OCI-LY1 (cell line): ENCODE results near the gene PKN2.
"Not testable (repeated sequence)": the region's sequence is repeated elsewhere in the genome, so short reads cannot be mapped to it uniquely, and the experiment has no call there.

Experiments
- H2AFZ ChIP-seq: fragments of 200-600 bp; sonication (generic), shearing (Covaris generic); 2 replicates; pipeline ENCODE4 v1.6.0; 2014; ENCODE audit warnings: antibody characterized with exemption, mild to moderate bottlenecking, low read length
- H3F3A ChIP-seq: fragments of 200-600 bp; sonication (generic), shearing (Covaris generic); 2 replicates; pipeline ENCODE4 v1.6.0; 2014; ENCODE audit warnings: mild to moderate bottlenecking, antibody characterized with exemption, low read length, moderate library complexity; ENCODE audit not compliant: insufficient read depth
- H3K27ac ChIP-seq: fragments of 200-600 bp; sonication (generic); 2 replicates; pipeline ENCODE4 v1.5.1; 2014; ENCODE audit warnings: low read length, mixed run types, mild to moderate bottlenecking, low read depth; ENCODE audit not compliant: poor library complexity, severe bottlenecking
- H3K27me3 ChIP-seq: fragments of 200-600 bp; sonication (generic); 2 replicates; pipeline ENCODE4 v1.6.0; 2014; ENCODE audit warnings: antibody characterized with exemption, mild to moderate bottlenecking, low read length, moderate library complexity; ENCODE audit not compliant: insufficient read depth
- H3K36me3 ChIP-seq: fragments of 200-600 bp; sonication (generic); 2 replicates; pipeline ENCODE4 v1.6.1; 2014; ENCODE audit warnings: mild to moderate bottlenecking, antibody characterized with exemption, low read length, moderate library complexity, mixed read lengths; ENCODE audit not compliant: insufficient read depth
- H3K4me1 ChIP-seq: fragments of 200-600 bp; sonication (generic); 2 replicates; pipeline ENCODE4 v1.5.1; 2014; ENCODE audit warnings: mild to moderate bottlenecking, low read length, moderate library complexity; ENCODE audit not compliant: insufficient read depth, severe bottlenecking
- H3K4me2 ChIP-seq: fragments of 200-600 bp; sonication (generic), shearing (Covaris generic); 2 replicates; pipeline ENCODE4 v1.6.1; 2014; ENCODE audit warnings: low read length
- H3K4me3 ChIP-seq: fragments of 200-600 bp; sonication (generic); 2 replicates; pipeline ENCODE4 v1.5.1; 2014; ENCODE audit warnings: low read length, low read depth, mild to moderate bottlenecking, mixed read lengths; ENCODE audit not compliant: poor library complexity, severe bottlenecking
- H3K79me2 ChIP-seq: fragments of 200-600 bp; shearing (Covaris generic); 2 replicates; pipeline ENCODE4 v1.6.1; 2016; ENCODE audit warnings: mixed run types, low read length, mixed read lengths; ENCODE audit not compliant: insufficient read depth
- H3K9ac ChIP-seq: fragments of 200-600 bp; sonication (generic), shearing (Covaris generic); 2 replicates; pipeline ENCODE4 v1.6.1; 2014; ENCODE audit warnings: mild to moderate bottlenecking, low read length, mixed read lengths
- H3K9me2 ChIP-seq: fragments of 200-600 bp; sonication (generic), shearing (Covaris generic); 2 replicates; pipeline ENCODE4 v1.6.1; 2014; ENCODE audit warnings: low read depth, mild to moderate bottlenecking, low read length, mixed read lengths
- H3K9me3 ChIP-seq: fragments of 200-600 bp; shearing (Covaris generic); 2 replicates; pipeline ENCODE4 v1.6.1; 2014; ENCODE audit warnings: low read length, mixed read lengths
- H4K20me1 ChIP-seq: fragments of 200-600 bp; sonication (generic), shearing (Covaris generic); 2 replicates; pipeline ENCODE4 v1.6.0; 2016; ENCODE audit warnings: mild to moderate bottlenecking, low read length; ENCODE audit not compliant: insufficient read depth
- EZH2 ChIP-seq: fragments of 200-600 bp; sonication (generic), shearing (Covaris generic); IDR thresholded peaks from 2 replicates; pipeline ENCODE4 v1.8.0; 2017; ENCODE audit warnings: borderline replicate concordance, mixed run types, mild to moderate bottlenecking, antibody characterized with exemption, low read length, moderate library complexity, mixed read lengths
- TF ChIP-seq, protein P1 (sequence below): fragments of 200-600 bp; sonication (generic), shearing (Covaris generic); IDR thresholded peaks from 2 replicates; pipeline ENCODE4 v1.5.1; 2017; ENCODE audit warnings: mild to moderate bottlenecking, antibody characterized with exemption, low read length, moderate library complexity, mixed read lengths

The PKN2 gene

DNA sequence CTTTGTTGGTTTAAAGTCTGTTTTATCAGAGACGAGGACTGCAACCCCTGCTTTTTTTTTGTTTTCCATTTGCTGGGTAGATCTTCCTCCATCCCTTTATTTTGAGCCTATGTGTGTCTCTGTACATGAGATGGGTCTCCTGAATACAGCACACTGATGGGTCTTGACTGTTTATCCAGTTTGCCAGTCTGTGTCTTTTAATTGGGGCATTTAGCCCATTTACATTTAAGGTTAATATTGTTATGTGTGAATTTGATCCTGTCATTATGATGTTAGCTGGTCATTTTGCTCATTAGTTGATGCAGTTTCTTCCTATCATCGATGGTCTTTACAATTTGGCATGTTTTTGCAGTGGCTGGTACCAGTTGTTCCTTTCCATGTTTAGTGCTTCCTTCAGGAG, 32.5 kb downstream of the PKN2 start:
- peaks cover 32% of the 10 kb centered on the region for H3K79me2 ChIP-seq
- H3K4me3 ChIP-seq, H3K9me2 ChIP-seq, H3K9me3 ChIP-seq, H3K9ac ChIP-seq, H2AFZ ChIP-seq, H3F3A ChIP-seq, H3K27me3 ChIP-seq, H3K27ac ChIP-seq, H3K4me1 ChIP-seq, H3K4me2 ChIP-seq, H3K36me3 ChIP-seq, H4K20me1 ChIP-seq: not testable (repeated sequence)

DNA sequence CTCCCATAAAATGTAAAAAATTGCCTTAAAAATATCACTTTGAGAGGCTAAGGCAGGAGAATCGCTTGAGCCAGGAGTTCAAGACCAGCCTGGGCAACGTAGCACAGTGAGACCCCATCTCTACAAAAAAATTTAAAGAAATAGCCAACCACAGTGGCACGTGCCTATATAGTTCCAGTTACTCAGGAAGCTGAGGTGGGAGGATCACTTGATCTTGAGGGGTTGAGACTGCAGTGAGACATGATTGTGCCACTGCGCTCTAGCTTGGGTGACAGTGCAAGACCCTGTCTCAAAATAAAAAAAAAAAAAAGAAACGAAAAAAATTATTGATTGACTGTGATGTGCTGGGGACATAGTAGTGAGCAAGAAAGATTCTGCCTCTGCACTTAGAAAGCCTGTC, 38.4 kb downstream of the PKN2 start:
- H3F3A ChIP-seq = no peaks in the 10 kb centered on the region
- no peaks in the 10 kb centered on the region for H3K9me2 ChIP-seq
- no peak overlapping the region for H3K4me3 ChIP-seq
- H3K27me3 ChIP-seq = no peaks in the 10 kb centered on the region
- no peaks in the 10 kb centered on the region for H3K36me3 ChIP-seq
- H3K79me2 ChIP-seq = peaks cover 48% of the 10 kb centered on the region
- TF ChIP-seq EZH2 = no peak
- TF ChIP-seq, protein P1, sequence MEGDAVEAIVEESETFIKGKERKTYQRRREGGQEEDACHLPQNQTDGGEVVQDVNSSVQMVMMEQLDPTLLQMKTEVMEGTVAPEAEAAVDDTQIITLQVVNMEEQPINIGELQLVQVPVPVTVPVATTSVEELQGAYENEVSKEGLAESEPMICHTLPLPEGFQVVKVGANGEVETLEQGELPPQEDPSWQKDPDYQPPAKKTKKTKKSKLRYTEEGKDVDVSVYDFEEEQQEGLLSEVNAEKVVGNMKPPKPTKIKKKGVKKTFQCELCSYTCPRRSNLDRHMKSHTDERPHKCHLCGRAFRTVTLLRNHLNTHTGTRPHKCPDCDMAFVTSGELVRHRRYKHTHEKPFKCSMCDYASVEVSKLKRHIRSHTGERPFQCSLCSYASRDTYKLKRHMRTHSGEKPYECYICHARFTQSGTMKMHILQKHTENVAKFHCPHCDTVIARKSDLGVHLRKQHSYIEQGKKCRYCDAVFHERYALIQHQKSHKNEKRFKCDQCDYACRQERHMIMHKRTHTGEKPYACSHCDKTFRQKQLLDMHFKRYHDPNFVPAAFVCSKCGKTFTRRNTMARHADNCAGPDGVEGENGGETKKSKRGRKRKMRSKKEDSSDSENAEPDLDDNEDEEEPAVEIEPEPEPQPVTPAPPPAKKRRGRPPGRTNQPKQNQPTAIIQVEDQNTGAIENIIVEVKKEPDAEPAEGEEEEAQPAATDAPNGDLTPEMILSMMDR = no peak
- no peak overlapping the region for H3K27ac ChIP-seq
- H3K4me1 ChIP-seq = no peaks in the 10 kb centered on the region
- H3K9ac ChIP-seq = no peak overlapping the region
- no peaks in the 10 kb centered on the region; the same call in 1 of the 2 replicates for H4K20me1 ChIP-seq
- H3K4me2 ChIP-seq = no peak overlapping the region
- H3K9me3 ChIP-seq = no peaks in the 10 kb centered on the region
- no peak overlapping the region for H2AFZ ChIP-seq

DNA sequence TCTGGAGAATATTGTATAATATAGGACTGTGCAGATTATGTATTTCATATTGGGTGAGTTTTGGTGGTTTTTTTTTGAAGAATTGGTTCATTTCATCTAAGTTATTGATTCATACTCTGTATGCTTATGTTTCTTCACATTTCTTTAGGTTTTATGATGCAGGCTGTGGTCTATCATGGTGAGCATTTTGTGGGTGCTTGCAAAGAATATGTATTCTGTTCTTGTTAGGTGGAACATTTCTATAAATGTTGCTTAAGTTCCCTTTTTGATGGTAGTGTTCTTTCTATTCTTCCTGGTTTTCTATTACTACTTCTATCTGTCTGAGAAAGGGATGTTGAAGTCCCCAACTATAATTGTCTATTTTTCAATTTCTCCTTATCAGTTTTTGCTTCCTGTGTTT, 42.6 kb downstream of the PKN2 start:
- Histone ChIP-seq H3F3A (no peaks in the 10 kb centered on the region), H3K4me3 (no peak overlapping the region), H3K9ac (no peak overlapping the region), H3K27me3 (no peaks in the 10 kb centered on the region), H2AFZ (no peak overlapping the region), H4K20me1 (no peaks in the 10 kb centered on the region), H3K27ac (no peak overlapping the region), H3K4me1 (peaks cover 6% of the 10 kb centered on the region), H3K36me3 (peaks cover 10% of the 10 kb centered on the region; the same call in 1 of the 2 replicates), H3K79me2 (peaks cover 46% of the 10 kb centered on the region), H3K9me3 (no peaks in the 10 kb centered on the region), H3K4me2 (no peak overlapping the region), H3K9me2 (no peaks in the 10 kb centered on the region)
- TF ChIP-seq EZH2 = no peak
- TF ChIP-seq, protein P1 = no peak

DNA sequence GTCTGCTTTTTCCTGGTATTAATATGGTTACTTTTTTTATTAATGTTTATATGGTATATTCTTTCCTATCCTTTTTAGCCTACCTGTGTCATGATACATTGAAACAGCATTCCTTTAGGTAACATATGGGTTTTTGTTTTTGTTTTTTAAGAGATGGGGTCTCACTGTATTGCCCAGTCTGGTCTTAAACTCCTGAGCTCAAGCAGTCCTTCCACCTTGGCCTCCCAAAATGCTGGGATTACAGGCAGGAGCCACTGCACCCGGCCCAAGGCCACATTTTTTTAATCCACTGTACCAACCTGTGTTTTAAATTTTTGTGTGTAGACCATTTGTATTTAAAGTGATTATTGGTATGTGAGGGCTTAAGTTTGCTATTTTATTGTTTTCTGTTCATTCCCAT, 43.1 kb downstream of the PKN2 start:
- no peaks in the 10 kb centered on the region for H3F3A ChIP-seq
- peaks cover 10% of the 10 kb centered on the region; the same call in 1 of the 2 replicates for H3K36me3 ChIP-seq
- no peak overlapping the region for H3K27ac ChIP-seq
- no peak overlapping the region for H3K4me3 ChIP-seq
- H3K4me1 ChIP-seq = peaks cover 6% of the 10 kb centered on the region
- H3K27me3 ChIP-seq = no peaks in the 10 kb centered on the region
- H3K9ac ChIP-seq = no peak overlapping the region
- TF ChIP-seq, protein P1 = no peak
- no peak for TF ChIP-seq EZH2
- no peaks in the 10 kb centered on the region for H4K20me1 ChIP-seq
- no peak overlapping the region for H2AFZ ChIP-seq
- no peaks in the 10 kb centered on the region for H3K9me3 ChIP-seq
- no peak overlapping the region for H3K4me2 ChIP-seq
- H3K79me2 ChIP-seq = peaks cover 50% of the 10 kb centered on the region
- no peaks in the 10 kb centered on the region for H3K9me2 ChIP-seq
